ENCODE data around the gene YAF2.
"Not testable (repeated sequence)": the region's sequence is repeated elsewhere in the genome, so short reads cannot be mapped to it uniquely, and the experiment has no call there.

Gene YAF2

DNA sequence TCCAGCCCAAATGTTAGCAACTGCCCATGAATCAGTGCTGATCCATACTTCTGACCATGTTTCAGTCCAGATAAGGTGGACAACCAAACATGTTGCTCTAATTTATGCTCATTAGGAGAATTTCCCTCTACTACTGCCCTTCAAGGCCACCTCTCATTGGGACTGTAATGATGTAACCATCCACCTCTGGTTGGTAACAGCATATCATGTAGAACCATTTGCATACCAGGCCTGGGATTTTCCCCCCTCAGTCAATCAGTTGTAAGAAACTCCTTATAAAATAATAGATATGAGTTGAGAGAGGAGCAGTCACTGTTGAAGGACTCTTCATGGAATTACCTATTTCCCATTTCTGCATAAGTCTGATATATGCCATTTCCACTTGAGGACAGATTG is 17.8 kb upstream of the YAF2 start:
- no peak for DNase-seq (ENCODE audit: low read depth in 1 of 2, low spot score in 1 of 2)
- Histone ChIP-seq H3K4me3 (replicated peaks; ENCODE audit: insufficient read depth, low read length) (no peak overlapping the region), H3K27me3 (ENCODE audit: insufficient read depth, poor library complexity, severe bottlenecking) (no peaks in the 10 kb centered on the region), H3K27ac (replicated peaks) (no peak overlapping the region)
- no peak for TF ChIP-seq SPI1 (IDR thresholded peaks at IDR 0.05; ENCODE audit: borderline replicate concordance, low read depth)
- no peak for TF ChIP-seq CTCF (IDR thresholded peaks at IDR 0.05; ENCODE audit: insufficient read depth, low read length)
- no peak for TF ChIP-seq REST (IDR thresholded peaks at IDR 0.05; ENCODE audit: insufficient replicate concordance, low read depth)
- no peak for TF ChIP-seq POLR2AphosphoS5 (IDR thresholded peaks at IDR 0.05; ENCODE audit: low read depth)
- TF ChIP-seq GABPA (IDR thresholded peaks at IDR 0.05; ENCODE audit: low read depth): no peak

- no peak overlapping the region for H3K27ac ChIP-seq (replicated peaks)
- no peak overlapping the region for H3K4me3 ChIP-seq (replicated peaks; ENCODE audit: insufficient read depth, low read length)
- H3K27me3 ChIP-seq (ENCODE audit: insufficient read depth, poor library complexity, severe bottlenecking): no peaks in the 10 kb centered on the region
- TF ChIP-seq POLR2AphosphoS5 (IDR thresholded peaks at IDR 0.05; ENCODE audit: low read depth): no peak
- no peak for TF ChIP-seq GABPA (IDR thresholded peaks at IDR 0.05; ENCODE audit: low read depth)
- no peak for TF ChIP-seq CTCF (IDR thresholded peaks at IDR 0.05; ENCODE audit: insufficient read depth, low read length)
- no peak for TF ChIP-seq REST (IDR thresholded peaks at IDR 0.05; ENCODE audit: insufficient replicate concordance, low read depth)
- no peak for TF ChIP-seq SPI1 (IDR thresholded peaks at IDR 0.05; ENCODE audit: borderline replicate concordance, low read depth)
- DNase-seq (ENCODE audit: low read depth in 1 of 2, low spot score in 1 of 2): no peak
These were observed 17.3 kb upstream of the YAF2 start for GRCh38 chr12:42255221-42255865.

- DNase-seq (ENCODE audit: low read depth in 1 of 2, low spot score in 1 of 2); H3K4me3 ChIP-seq (replicated peaks; ENCODE audit: insufficient read depth, low read length); H3K27me3 ChIP-seq (ENCODE audit: insufficient read depth, poor library complexity, severe bottlenecking); H3K27ac ChIP-seq (replicated peaks): not testable (repeated sequence)
These were observed 14.6 kb upstream of the YAF2 start for GRCh38 chr12:42252645-42253044.

DNA sequence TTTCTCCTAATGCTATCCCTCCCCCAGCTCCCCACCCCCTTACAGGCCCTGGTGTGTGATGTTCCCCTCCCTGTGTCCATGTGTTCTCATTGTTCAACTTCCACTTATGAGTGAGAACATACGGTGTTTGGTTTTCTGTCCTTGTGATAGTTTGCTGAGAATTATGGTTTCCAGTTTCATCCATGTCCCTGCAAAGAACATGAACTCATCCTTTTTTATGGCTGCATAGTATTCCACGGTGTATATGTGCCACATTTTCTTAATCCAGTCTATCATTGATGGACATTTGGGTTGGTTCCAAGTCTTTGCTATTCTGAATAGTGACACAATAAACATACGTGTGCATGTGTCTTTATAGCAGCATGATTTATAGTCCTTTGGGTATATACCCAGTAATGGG is 11.0 kb upstream of the YAF2 start:
- H3K27me3 ChIP-seq (ENCODE audit: insufficient read depth, poor library complexity, severe bottlenecking); H3K27ac ChIP-seq (replicated peaks); DNase-seq (ENCODE audit: low read depth in 1 of 2, low spot score in 1 of 2); H3K4me3 ChIP-seq (replicated peaks; ENCODE audit: insufficient read depth, low read length): not testable (repeated sequence)

DNA sequence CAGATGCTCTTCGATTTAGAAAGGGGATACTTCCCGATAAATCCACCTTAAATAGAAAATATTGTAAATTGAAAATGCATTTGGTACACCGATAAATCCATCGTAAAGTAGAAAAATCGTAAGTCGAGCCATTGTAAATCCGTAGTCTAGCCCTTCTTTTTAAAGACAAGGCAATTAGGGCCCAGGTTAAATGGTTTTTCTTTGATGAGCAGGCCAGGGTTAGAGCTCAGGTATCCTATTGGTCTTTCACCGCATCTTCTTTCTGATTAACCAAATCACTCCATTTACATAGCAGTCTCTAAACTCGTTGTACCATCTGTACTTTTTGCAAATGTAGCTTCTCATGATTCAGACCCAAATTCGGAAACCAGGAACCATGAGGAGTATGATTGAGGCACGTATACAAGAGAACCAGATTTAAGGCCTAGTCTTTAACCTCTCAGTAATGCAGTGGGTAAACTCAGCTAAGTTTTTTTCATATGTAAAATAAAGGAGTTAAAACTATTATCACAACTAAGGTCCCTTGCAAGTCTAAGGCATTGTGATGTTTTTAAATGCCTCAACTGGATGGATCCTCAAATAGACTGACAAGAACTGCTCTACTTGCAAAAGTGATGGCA is 2.2 kb upstream of the YAF2 start:
- H3K4me3 ChIP-seq (replicated peaks; ENCODE audit: insufficient read depth, low read length): no peak overlapping the region
- TF ChIP-seq GABPA (IDR thresholded peaks at IDR 0.05; ENCODE audit: low read depth): no peak
- TF ChIP-seq CTCF (IDR thresholded peaks at IDR 0.05; ENCODE audit: insufficient read depth, low read length): no peak
- no peak for TF ChIP-seq POLR2AphosphoS5 (IDR thresholded peaks at IDR 0.05; ENCODE audit: low read depth)
- no peak for TF ChIP-seq REST (IDR thresholded peaks at IDR 0.05; ENCODE audit: insufficient replicate concordance, low read depth)
- no peak for TF ChIP-seq SPI1 (IDR thresholded peaks at IDR 0.05; ENCODE audit: borderline replicate concordance, low read depth)
- no peaks in the 10 kb centered on the region for H3K27me3 ChIP-seq (ENCODE audit: insufficient read depth, poor library complexity, severe bottlenecking)
- DNase-seq (ENCODE audit: low read depth in 1 of 2, low spot score in 1 of 2): no peak
- H3K27ac ChIP-seq (replicated peaks): no peak overlapping the region

Measured in HL-60 (cell line).